Measurements from ENCODE around the gene PRRG2. TPM values are rescaled to one million over a fixed set of nuclear protein-coding genes. Genes with fewer than 3 reads are reported as not detected.

PRRG2 gene
- total and polyA plus RNA-seq, 9 of the 15 experiments (the other 6 are each of a cell fraction or from before 2014, with no cell fraction given): 0.06 to 1.1 (median 0.33) TPM

DNA sequence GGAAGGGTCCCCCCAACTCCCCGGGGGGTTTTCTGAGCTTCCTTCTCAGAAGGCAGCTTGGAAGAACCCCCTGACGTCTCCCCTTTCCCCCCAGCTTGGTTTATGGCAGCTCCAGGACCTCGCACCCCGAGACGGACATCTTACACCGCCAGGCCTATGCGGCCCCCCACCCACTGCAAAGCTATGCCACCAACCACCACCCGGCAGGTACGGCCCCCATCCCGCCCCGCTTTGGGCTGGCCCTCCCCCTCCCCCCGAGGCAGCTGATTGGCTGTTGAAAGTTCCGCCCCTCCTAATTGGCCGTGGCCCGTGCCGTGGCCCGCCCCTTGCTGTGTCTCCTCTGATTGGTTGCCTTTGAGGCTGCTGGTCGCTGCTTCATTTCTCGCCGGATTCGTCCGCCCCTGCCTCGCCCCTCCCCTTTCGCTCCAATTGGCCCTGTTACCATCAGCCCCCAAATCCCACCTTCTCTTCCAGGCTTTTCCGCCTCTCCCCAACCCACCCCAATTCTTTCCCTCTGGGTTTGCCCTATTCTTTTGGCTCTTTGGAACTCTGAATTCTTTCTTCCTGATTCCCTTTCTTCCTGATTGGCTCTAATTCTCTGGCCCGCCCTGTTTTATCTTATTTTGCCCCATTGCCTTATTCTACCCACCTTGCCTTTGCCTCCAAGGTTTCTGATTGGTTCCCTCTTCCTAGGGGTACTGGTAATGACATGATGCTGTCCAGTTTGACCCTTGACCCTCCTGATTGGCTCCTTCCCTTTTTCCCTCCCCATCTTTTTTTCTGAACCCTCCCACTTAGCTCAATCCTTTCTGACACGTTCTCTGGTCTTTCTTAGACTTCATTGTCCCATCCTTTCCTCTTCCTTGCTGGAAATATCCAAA is 12.4 kb downstream of the PRRG2 start (continued):
- TF ChIP-seq, protein P1, sequence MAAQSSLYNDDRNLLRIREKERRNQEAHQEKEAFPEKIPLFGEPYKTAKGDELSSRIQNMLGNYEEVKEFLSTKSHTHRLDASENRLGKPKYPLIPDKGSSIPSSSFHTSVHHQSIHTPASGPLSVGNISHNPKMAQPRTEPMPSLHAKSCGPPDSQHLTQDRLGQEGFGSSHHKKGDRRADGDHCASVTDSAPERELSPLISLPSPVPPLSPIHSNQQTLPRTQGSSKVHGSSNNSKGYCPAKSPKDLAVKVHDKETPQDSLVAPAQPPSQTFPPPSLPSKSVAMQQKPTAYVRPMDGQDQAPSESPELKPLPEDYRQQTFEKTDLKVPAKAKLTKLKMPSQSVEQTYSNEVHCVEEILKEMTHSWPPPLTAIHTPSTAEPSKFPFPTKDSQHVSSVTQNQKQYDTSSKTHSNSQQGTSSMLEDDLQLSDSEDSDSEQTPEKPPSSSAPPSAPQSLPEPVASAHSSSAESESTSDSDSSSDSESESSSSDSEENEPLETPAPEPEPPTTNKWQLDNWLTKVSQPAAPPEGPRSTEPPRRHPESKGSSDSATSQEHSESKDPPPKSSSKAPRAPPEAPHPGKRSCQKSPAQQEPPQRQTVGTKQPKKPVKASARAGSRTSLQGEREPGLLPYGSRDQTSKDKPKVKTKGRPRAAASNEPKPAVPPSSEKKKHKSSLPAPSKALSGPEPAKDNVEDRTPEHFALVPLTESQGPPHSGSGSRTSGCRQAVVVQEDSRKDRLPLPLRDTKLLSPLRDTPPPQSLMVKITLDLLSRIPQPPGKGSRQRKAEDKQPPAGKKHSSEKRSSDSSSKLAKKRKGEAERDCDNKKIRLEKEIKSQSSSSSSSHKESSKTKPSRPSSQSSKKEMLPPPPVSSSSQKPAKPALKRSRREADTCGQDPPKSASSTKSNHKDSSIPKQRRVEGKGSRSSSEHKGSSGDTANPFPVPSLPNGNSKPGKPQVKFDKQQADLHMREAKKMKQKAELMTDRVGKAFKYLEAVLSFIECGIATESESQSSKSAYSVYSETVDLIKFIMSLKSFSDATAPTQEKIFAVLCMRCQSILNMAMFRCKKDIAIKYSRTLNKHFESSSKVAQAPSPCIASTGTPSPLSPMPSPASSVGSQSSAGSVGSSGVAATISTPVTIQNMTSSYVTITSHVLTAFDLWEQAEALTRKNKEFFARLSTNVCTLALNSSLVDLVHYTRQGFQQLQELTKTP (IDR thresholded peaks at IDR 0.05; ENCODE audit: low read depth in 1 of 2, partially characterized antibody in 2 of 2): peak; percentile 31 to 74
- TF ChIP-seq NONO (IDR thresholded peaks at IDR 0.05; ENCODE audit: low read depth in 2 of 2, low read length in 1 of 2) (0 out of 4 replicates have a peak, but pooled peaks of 1 of the 2 experiments have one; percentile 26), HMG20B (CRISPR knock-in tag; IDR thresholded peaks at IDR 0.05) (no peak), CAMTA2 (CRISPR knock-in tag; conservative IDR thresholded peaks at IDR 0.05) (no peak), ARID1B (IDR thresholded peaks at IDR 0.05) (0 out of 2 replicates have a peak, but pooled peaks have one; percentile 24), HDGF (IDR thresholded peaks at IDR 0.05) (peak; percentile 97), NRF1 (conservative IDR thresholded peaks at IDR 0.05 in 1 of 2, IDR thresholded peaks at IDR 0.05 in 1 of 2) (peak; percentile 16 to 35; a peak in 3 of 4 replicates), NR4A1 (CRISPR knock-in tag; IDR thresholded peaks at IDR 0.05) (no peak), NR4A1 (tag; IDR thresholded peaks at IDR 0.05) (no peak), LARP7 (IDR thresholded peaks at IDR 0.05) (peak; percentile 65; the same call in 1 of the 2 replicates), PHB2 (IDR thresholded peaks at IDR 0.05; ENCODE audit: low read depth) (peak; percentile 28; the same call in 1 of the 2 replicates), EP400 (IDR thresholded peaks at IDR 0.05) (no peak), HDAC1 (IDR thresholded peaks at IDR 0.05) (peak in 1 of 2 experiments; percentile 59; a peak in 1 of 4 replicates), SP1 (CRISPR knock-in tag; IDR thresholded peaks at IDR 0.05) (peak; percentile 53), MTA2 (IDR thresholded peaks at IDR 0.05; ENCODE audit: low read depth) (peak; percentile 10; the same call in 1 of the 2 replicates), NR2C1 (IDR thresholded peaks at IDR 0.05) (peak; percentile 84), NR2C1 (tag; IDR thresholded peaks at IDR 0.05) (peak; percentile 69), RHOXF2B (CRISPR knock-in tag; conservative IDR thresholded peaks at IDR 0.05) (no peak)
- TF ChIP-seq, protein P2, sequence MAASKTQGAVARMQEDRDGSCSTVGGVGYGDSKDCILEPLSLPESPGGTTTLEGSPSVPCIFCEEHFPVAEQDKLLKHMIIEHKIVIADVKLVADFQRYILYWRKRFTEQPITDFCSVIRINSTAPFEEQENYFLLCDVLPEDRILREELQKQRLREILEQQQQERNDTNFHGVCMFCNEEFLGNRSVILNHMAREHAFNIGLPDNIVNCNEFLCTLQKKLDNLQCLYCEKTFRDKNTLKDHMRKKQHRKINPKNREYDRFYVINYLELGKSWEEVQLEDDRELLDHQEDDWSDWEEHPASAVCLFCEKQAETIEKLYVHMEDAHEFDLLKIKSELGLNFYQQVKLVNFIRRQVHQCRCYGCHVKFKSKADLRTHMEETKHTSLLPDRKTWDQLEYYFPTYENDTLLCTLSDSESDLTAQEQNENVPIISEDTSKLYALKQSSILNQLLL (CRISPR knock-in tag; IDR thresholded peaks at IDR 0.05; ENCODE audit: borderline replicate concordance): no peak
- TF ChIP-seq, protein P3, sequence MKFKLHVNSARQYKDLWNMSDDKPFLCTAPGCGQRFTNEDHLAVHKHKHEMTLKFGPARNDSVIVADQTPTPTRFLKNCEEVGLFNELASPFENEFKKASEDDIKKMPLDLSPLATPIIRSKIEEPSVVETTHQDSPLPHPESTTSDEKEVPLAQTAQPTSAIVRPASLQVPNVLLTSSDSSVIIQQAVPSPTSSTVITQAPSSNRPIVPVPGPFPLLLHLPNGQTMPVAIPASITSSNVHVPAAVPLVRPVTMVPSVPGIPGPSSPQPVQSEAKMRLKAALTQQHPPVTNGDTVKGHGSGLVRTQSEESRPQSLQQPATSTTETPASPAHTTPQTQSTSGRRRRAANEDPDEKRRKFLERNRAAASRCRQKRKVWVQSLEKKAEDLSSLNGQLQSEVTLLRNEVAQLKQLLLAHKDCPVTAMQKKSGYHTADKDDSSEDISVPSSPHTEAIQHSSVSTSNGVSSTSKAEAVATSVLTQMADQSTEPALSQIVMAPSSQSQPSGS (CRISPR knock-in tag; IDR thresholded peaks at IDR 0.05): no peak
